Brain microvascular endothelial cell (primary cell): ENCODE measurements around the gene PLPP7.

Experiments used
- DNase-seq: peaks from one replicate; pipeline ENCODE4 v3.0.0-alpha.2; 2020
- H3K27ac ChIP-seq: fragments of 250-450 bp; sonication (Bioruptor Pico); 2 replicates; pipeline ENCODE4 v1.5.1; 2020; ENCODE audit warnings: mild to moderate bottlenecking, moderate library complexity
- H3K27me3 ChIP-seq: fragments of 250-450 bp; sonication (Bioruptor Pico); replicated peaks from 2 replicates; pipeline ENCODE4 v1.5.1; 2020; ENCODE audit warnings: mild to moderate bottlenecking
- H3K36me3 ChIP-seq: fragments of 250-450 bp; sonication (Bioruptor Pico); replicated peaks from 2 replicates; pipeline ENCODE4 v1.5.1; 2020; ENCODE audit warnings: mild to moderate bottlenecking
- H3K4me3 ChIP-seq: 2 replicates; pipeline ENCODE4 v1.5.1; 2011; ENCODE audit warnings: low read depth, mild to moderate bottlenecking, control low read depth, low read length, moderate library complexity
- CTCF ChIP-seq: IDR thresholded peaks from 2 replicates; pipeline ENCODE4 v1.5.1; 2011; ENCODE audit warnings: low read depth, mild to moderate bottlenecking, moderate library complexity, low read length, control low read depth, inconsistent platforms; ENCODE audit errors: missing control alignments
- in situ Hi-C: cut with HindIII; loops from 2 replicates; pipeline ENCODE4 v1.10.0; 2017; ENCODE audit warnings: low sequenced_read_pairs, low pct_ligation_motif_present

Gene PLPP7

GRCh38 chr9:131298341-131298740 lies 8.8 kb downstream of the PLPP7 start:
- TF ChIP-seq CTCF, result no peak
- Histone ChIP-seq H3K36me3 (no peaks in the 10 kb centered on the region), H3K27ac (no peak overlapping the region), H3K27me3 (no peaks in the 10 kb centered on the region), H3K4me3 (no peak overlapping the region)
- no peak for DNase-seq
- in situ Hi-C loops, result no loop called here

GRCh38 chr9:131298816-131299215 lies 9.3 kb downstream of the PLPP7 start:
- TF ChIP-seq CTCF, result no peak
- H3K4me3 ChIP-seq, result no peak overlapping the region
- H3K27ac ChIP-seq, result no peak overlapping the region
- DNase-seq, result no peak
- in situ Hi-C loops, result no loop called here
- no peaks in the 10 kb centered on the region for H3K36me3 ChIP-seq
- H3K27me3 ChIP-seq, result no peaks in the 10 kb centered on the region

GRCh38 chr9:131299346-131299960 lies 9.9 kb downstream of the PLPP7 start:
- Histone ChIP-seq H3K27ac (no peak overlapping the region), H3K4me3 (no peak overlapping the region), H3K36me3 (no peaks in the 10 kb centered on the region), H3K27me3 (no peaks in the 10 kb centered on the region)
- in situ Hi-C loops, result no loop called here
- no peak for TF ChIP-seq CTCF
- no peak for DNase-seq

DNA sequence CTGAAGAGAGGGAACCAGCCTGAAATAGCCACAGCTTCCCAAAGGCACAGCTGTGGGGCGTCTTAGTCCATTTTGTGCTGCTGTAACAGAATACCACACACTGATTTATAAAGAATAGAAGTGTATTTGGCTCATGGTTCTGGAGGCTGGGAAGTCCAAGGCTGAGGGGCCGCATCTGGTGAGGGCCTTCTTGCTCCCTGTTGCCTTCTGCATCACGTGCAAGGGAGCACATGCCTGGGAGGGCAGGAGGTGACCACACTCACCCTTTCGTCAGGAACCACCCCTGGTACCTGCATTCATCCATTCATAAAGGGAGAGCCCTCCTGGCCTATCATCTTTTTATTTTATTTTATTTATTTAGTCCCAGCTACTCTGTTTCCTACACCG lies 10.4 kb downstream of the PLPP7 start:
- no peak overlapping the region for H3K4me3 ChIP-seq

GRCh38 chr9:131300444-131300843 lies 10.9 kb downstream of the PLPP7 start:
- in situ Hi-C loops, result no loop called here
- Histone ChIP-seq H3K36me3 (no peaks in the 10 kb centered on the region), H3K4me3 (no peak overlapping the region), H3K27me3 (no peaks in the 10 kb centered on the region), H3K27ac (no peak overlapping the region)
- TF ChIP-seq CTCF, result no peak
- no peak for DNase-seq

More for the DNA sequence above, 10.4 kb downstream of the PLPP7 start:
- Histone ChIP-seq H3K27ac (no peak overlapping the region), H3K36me3 (no peaks in the 10 kb centered on the region), H3K27me3 (no peaks in the 10 kb centered on the region)
- DNase-seq, result no peak
- in situ Hi-C loops, result no loop called here
- no peak for TF ChIP-seq CTCF
